Liver (tissue), 9 donors: Measurements from ENCODE around the gene KAZN. TPM values are rescaled to one million over a fixed set of nuclear protein-coding genes. Genes with fewer than 3 reads are reported as not detected.

Experiments used
- DNase-seq: peaks from one replicate; pipeline ENCODE4 v3.0.0-alpha.2; 2017; ENCODE audit warnings: low spot score
- H3K27ac ChIP-seq, 2 donors: one replicate each; pipeline ENCODE4 v1.7.0; 2013; ENCODE audit warnings: inconsistent platforms in 2 of 2, low read length in 2 of 2, control low read depth in 1 of 2, low read depth in 1 of 2, mild to moderate bottlenecking in 1 of 2
- H3K27me3 ChIP-seq, 4 donors: one replicate each; pipeline versions ENCODE4 v1.6.1 to v1.7.0; 2013; ENCODE audit warnings: low read length in 3 of 4, inconsistent platforms in 1 of 4, mild to moderate bottlenecking in 1 of 4, moderate library complexity in 1 of 4; ENCODE audit not compliant: control insufficient read depth in 4 of 4, insufficient read depth in 4 of 4
- H3K36me3 ChIP-seq, 4 donors: one replicate each; pipeline versions ENCODE4 v1.6.1 to v1.7.0; 2013; ENCODE audit warnings: low read length in 3 of 4, mild to moderate bottlenecking in 3 of 4, low read depth in 1 of 4, moderate library complexity in 1 of 4; ENCODE audit not compliant: control insufficient read depth in 4 of 4, insufficient read depth in 3 of 4
- H3K4me1 ChIP-seq, 4 donors: one replicate each; pipeline versions ENCODE4 v1.6.1 to v1.7.0; 2013; ENCODE audit warnings: low read length in 3 of 4, mild to moderate bottlenecking in 3 of 4, moderate library complexity in 1 of 4; ENCODE audit not compliant: control insufficient read depth in 4 of 4, insufficient read depth in 4 of 4
- H3K4me3 ChIP-seq, 3 donors: one replicate each; pipeline versions ENCODE4 v1.6.1 to v1.7.0; 2013; ENCODE audit warnings: low read length in 3 of 3, control low read depth in 1 of 3, low read depth in 1 of 3, mild to moderate bottlenecking in 1 of 3
- H3K9ac ChIP-seq, 2 donors: one replicate each; pipeline ENCODE4 v1.7.0; 2013; ENCODE audit warnings: low read length in 2 of 2, mild to moderate bottlenecking in 2 of 2, moderate library complexity in 2 of 2, control low read depth in 1 of 2, low read depth in 1 of 2
- H3K9me3 ChIP-seq, 4 donors: one replicate each; pipeline versions ENCODE4 v1.6.1 to v1.7.0; 2013; ENCODE audit warnings: low read length in 3 of 4; ENCODE audit not compliant: control insufficient read depth in 4 of 4
- EGR1 ChIP-seq, 2 donors: IDR thresholded peaks; 2 replicates each; pipeline ENCODE4 v1.6.1; 2016 to 2018; ENCODE audit warnings: antibody characterized with exemption in 2 of 2, low read depth in 2 of 2
- FOXA1 ChIP-seq: IDR thresholded peaks from 2 replicates; pipeline ENCODE4 v1.6.1; 2016; ENCODE audit warnings: antibody characterized with exemption
- GABPA ChIP-seq, 2 donors: IDR thresholded peaks in 1 of 2; conservative IDR thresholded peaks in 1 of 2; 2 replicates each; pipeline ENCODE4 v1.6.1; 2016; ENCODE audit warnings: antibody characterized with exemption in 2 of 2, mild to moderate bottlenecking in 1 of 2, moderate library complexity in 1 of 2
- HNF4A ChIP-seq, 2 donors: conservative IDR thresholded peaks; 2 replicates each; pipeline ENCODE4 v1.6.1; 2016; ENCODE audit warnings: antibody characterized with exemption in 2 of 2, mild to moderate bottlenecking in 2 of 2
- HNF4G ChIP-seq: IDR thresholded peaks from 2 replicates; pipeline ENCODE4 v1.6.1; 2016; ENCODE audit warnings: antibody characterized with exemption
- JUND ChIP-seq, 2 donors: IDR thresholded peaks; 2 replicates each; pipeline ENCODE4 v1.6.1; 2016; ENCODE audit warnings: antibody characterized with exemption in 2 of 2
- NR2F2 ChIP-seq: IDR thresholded peaks from 2 replicates; pipeline ENCODE4 v1.6.1; 2016; ENCODE audit warnings: antibody characterized with exemption
- RAD21 ChIP-seq, 2 donors: IDR thresholded peaks; 2 replicates each; pipeline ENCODE4 v1.6.1; 2016; ENCODE audit warnings: antibody characterized with exemption in 2 of 2, mild to moderate bottlenecking in 2 of 2
- RXRA ChIP-seq, 2 donors: IDR thresholded peaks; 2 replicates each; pipeline ENCODE4 v1.6.1; 2017 to 2018; ENCODE audit warnings: antibody characterized with exemption in 2 of 2, mild to moderate bottlenecking in 1 of 2
- TAF1 ChIP-seq: conservative IDR thresholded peaks from 2 replicates; pipeline ENCODE4 v1.6.1; 2016; ENCODE audit warnings: antibody characterized with exemption, mild to moderate bottlenecking
- YY1 ChIP-seq: IDR thresholded peaks from 2 replicates; pipeline ENCODE4 v1.6.1; 2016; ENCODE audit warnings: antibody characterized with exemption, mild to moderate bottlenecking
- WGBS: extraction: QIAGEN DNeasy Blood & Tissue Kit; methylation state at CpG from one replicate; pipeline ENCODE4 v1.1.7; 2013; 5-methylcytosine and 5-hydroxymethylcytosine counted together
- polyA plus RNA-seq, 2 donors: library from polyadenylated mRNA; stranded (reverse) in 1 of 2; unstranded in 1 of 2; fragments of 200-250 nt in 1 of 2; fragments of >200 nt in 1 of 2; fragmentation: Nextera tagmentation in 1 of 2; extraction: Ambion mirVana in 1 of 2; gene quantifications; one replicate each; pipeline versions ENCODE4 v1.2.1 to v1.2.3, GENCODE V29; 2013 to 2015
- total RNA-seq, 2 donors: library from RNA; depleted of rRNA; stranded (reverse); fragments of >200 nt; gene quantifications; one replicate each; pipeline ENCODE4 v1.2.3, GENCODE V29; 2014
- TF ChIP-seq, protein P1 (sequence below): IDR thresholded peaks from 2 replicates; pipeline ENCODE4 v1.6.1; 2016; ENCODE audit warnings: antibody characterized with exemption, mild to moderate bottlenecking
- TF ChIP-seq, protein P2 (sequence below): fragments of 150-350 bp; IDR thresholded peaks from 2 replicates; pipeline ENCODE4 v1.5.1; 2017; ENCODE audit warnings: improper control_type of control experiment, low read depth, low read length; ENCODE audit not compliant: missing input control
- TF ChIP-seq, protein P3 (sequence below): IDR thresholded peaks from 2 replicates; pipeline ENCODE4 v1.6.1; 2016; ENCODE audit warnings: antibody characterized with exemption
- TF ChIP-seq, protein P4 (sequence below): IDR thresholded peaks from 2 replicates; pipeline ENCODE4 v1.6.1; 2016; ENCODE audit warnings: antibody characterized with exemption
- TF ChIP-seq, protein P5 (sequence below): IDR thresholded peaks from 2 replicates; pipeline ENCODE4 v1.6.1; 2016; ENCODE audit warnings: antibody characterized with exemption
- donor health status: healthy.
- donor health status: healthy.
- donor health status: healthy.
- donor health status: healthy.
- donor health status: healthy.

KAZN gene
- total and polyA plus RNA-seq, 4 donors, result 1.9 to 6.9 (median 2.4) TPM

DNA sequence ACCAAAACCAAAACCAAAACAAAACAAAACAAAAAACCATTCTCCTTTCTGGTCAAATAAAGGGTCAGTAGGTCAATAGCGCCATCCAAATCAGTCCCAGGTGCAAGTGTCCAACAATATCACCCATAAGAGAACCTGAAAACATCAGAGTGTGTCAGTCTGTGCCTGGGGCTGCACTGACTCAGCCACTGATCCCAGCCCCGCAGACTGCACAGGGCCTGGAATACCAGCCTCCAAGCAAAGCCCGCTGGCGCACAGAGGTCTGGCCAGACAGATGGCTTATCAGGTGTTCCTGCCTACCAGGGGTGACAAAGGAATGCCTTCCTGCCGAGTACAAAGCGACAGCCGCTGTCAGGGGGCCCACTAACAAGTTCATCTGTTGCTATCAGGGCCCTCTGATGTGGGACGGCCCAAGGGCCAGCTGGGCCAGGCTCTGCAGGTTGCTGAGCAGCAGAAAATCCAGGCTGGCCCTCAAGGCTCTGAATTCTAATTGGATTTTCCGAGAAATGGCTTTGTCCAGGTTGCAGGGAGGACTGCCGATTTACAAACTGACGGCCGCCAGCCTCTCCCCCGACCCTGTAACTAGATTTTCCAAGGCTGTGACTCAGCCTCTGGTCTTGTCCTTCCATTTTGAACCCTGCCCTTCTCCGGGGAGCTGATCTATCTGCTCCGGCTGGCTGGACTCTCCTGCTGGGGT lies 541.3 kb downstream of the KAZN start (continued):
- no peak for TF ChIP-seq NR2F2

DNA sequence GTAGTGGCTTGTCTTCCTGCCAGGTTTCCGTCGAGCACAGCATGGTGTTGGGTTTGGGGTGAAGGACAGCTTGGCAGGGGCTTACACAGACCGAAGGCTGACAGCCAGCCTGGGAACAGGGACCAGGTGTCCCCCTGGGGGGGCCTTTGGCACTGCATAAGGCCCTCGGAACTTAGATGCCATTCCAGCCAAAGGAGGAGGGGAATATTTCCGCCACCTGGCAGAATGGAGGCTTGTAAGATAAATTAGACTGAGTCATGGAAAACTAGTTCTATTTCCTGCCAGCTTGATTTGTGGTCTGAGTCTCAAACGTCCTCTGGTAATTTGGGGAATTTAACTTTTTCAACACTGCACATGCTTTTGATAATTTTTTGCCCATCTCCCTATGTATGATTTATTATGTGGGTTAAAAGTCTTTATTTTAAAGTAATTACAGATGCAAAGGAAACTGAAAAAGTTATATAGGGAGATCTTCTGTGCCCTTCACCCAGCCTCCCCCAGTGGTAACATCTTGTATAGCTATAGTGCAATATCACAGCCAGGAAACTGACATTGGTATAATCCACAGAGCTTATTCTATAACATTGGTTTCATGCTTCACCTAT lies 543.6 kb downstream of the KAZN start:
- peaks cover 0 to 3% (median 0%) of the 10 kb centered on the region in 4 donors for H3K27me3 ChIP-seq
- H3K4me1 ChIP-seq, result peaks cover 0 to 4% (median 0%) of the 10 kb centered on the region in 4 donors
- no peak for TF ChIP-seq HNF4G
- no peak for TF ChIP-seq RAD21 (IDR thresholded peaks at IDR 0.05)
- no peak for TF ChIP-seq GABPA (IDR thresholded peaks at IDR 0.05 in 1 of 2, conservative IDR thresholded peaks at IDR 0.05 in 1 of 2)
- TF ChIP-seq TAF1, result no peak
- TF ChIP-seq NR2F2, result no peak
- TF ChIP-seq JUND (IDR thresholded peaks at IDR 0.05), result no peak
- no peak for TF ChIP-seq HNF4A (conservative IDR thresholded peaks at IDR 0.05)
- TF ChIP-seq, protein P1, sequence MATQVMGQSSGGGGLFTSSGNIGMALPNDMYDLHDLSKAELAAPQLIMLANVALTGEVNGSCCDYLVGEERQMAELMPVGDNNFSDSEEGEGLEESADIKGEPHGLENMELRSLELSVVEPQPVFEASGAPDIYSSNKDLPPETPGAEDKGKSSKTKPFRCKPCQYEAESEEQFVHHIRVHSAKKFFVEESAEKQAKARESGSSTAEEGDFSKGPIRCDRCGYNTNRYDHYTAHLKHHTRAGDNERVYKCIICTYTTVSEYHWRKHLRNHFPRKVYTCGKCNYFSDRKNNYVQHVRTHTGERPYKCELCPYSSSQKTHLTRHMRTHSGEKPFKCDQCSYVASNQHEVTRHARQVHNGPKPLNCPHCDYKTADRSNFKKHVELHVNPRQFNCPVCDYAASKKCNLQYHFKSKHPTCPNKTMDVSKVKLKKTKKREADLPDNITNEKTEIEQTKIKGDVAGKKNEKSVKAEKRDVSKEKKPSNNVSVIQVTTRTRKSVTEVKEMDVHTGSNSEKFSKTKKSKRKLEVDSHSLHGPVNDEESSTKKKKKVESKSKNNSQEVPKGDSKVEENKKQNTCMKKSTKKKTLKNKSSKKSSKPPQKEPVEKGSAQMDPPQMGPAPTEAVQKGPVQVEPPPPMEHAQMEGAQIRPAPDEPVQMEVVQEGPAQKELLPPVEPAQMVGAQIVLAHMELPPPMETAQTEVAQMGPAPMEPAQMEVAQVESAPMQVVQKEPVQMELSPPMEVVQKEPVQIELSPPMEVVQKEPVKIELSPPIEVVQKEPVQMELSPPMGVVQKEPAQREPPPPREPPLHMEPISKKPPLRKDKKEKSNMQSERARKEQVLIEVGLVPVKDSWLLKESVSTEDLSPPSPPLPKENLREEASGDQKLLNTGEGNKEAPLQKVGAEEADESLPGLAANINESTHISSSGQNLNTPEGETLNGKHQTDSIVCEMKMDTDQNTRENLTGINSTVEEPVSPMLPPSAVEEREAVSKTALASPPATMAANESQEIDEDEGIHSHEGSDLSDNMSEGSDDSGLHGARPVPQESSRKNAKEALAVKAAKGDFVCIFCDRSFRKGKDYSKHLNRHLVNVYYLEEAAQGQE, result no peak
- no peak for TF ChIP-seq EGR1 (IDR thresholded peaks at IDR 0.05; ENCODE audit: low read depth in 2 of 2)
- TF ChIP-seq FOXA1, result no peak
- TF ChIP-seq, protein P2, sequence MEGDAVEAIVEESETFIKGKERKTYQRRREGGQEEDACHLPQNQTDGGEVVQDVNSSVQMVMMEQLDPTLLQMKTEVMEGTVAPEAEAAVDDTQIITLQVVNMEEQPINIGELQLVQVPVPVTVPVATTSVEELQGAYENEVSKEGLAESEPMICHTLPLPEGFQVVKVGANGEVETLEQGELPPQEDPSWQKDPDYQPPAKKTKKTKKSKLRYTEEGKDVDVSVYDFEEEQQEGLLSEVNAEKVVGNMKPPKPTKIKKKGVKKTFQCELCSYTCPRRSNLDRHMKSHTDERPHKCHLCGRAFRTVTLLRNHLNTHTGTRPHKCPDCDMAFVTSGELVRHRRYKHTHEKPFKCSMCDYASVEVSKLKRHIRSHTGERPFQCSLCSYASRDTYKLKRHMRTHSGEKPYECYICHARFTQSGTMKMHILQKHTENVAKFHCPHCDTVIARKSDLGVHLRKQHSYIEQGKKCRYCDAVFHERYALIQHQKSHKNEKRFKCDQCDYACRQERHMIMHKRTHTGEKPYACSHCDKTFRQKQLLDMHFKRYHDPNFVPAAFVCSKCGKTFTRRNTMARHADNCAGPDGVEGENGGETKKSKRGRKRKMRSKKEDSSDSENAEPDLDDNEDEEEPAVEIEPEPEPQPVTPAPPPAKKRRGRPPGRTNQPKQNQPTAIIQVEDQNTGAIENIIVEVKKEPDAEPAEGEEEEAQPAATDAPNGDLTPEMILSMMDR, result no peak
- TF ChIP-seq RXRA (IDR thresholded peaks at IDR 0.05), result no peak
- TF ChIP-seq, protein P3, sequence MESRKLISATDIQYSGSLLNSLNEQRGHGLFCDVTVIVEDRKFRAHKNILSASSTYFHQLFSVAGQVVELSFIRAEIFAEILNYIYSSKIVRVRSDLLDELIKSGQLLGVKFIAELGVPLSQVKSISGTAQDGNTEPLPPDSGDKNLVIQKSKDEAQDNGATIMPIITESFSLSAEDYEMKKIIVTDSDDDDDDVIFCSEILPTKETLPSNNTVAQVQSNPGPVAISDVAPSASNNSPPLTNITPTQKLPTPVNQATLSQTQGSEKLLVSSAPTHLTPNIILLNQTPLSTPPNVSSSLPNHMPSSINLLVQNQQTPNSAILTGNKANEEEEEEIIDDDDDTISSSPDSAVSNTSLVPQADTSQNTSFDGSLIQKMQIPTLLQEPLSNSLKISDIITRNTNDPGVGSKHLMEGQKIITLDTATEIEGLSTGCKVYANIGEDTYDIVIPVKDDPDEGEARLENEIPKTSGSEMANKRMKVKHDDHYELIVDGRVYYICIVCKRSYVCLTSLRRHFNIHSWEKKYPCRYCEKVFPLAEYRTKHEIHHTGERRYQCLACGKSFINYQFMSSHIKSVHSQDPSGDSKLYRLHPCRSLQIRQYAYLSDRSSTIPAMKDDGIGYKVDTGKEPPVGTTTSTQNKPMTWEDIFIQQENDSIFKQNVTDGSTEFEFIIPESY, result no peak
- TF ChIP-seq YY1, result no peak
- TF ChIP-seq, protein P4, sequence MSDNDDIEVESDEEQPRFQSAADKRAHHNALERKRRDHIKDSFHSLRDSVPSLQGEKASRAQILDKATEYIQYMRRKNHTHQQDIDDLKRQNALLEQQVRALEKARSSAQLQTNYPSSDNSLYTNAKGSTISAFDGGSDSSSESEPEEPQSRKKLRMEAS, result no peak
- TF ChIP-seq, protein P5, sequence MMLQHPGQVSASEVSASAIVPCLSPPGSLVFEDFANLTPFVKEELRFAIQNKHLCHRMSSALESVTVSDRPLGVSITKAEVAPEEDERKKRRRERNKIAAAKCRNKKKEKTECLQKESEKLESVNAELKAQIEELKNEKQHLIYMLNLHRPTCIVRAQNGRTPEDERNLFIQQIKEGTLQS, result no peak
- H3K9me3 ChIP-seq, result no peaks in the 10 kb centered on the region
- WGBS, result 66% methylated on average over 6 of the region's 6 CpGs
- no peak overlapping the region for H3K27ac ChIP-seq
- no peak overlapping the region for H3K4me3 ChIP-seq
- H3K36me3 ChIP-seq, result no peaks in the 10 kb centered on the region
- no peak overlapping the region for H3K9ac ChIP-seq
- DNase-seq, result no peak
